Renal cortical epithelial cell (primary cell): ENCODE measurements around the gene NUP160. TPM values are rescaled to one million over a fixed set of nuclear protein-coding genes. Genes with fewer than 3 reads are reported as not detected.
"Not testable (repeated sequence)": the region's sequence is repeated elsewhere in the genome, so short reads cannot be mapped to it uniquely, and the experiment has no call there.

Experiments
- DNase-seq: peaks from one replicate; pipeline ENCODE4 v3.0.0-alpha.2; 2011; ENCODE audit warnings: low read depth
- total RNA-seq: library from RNA; depleted of rRNA; stranded (reverse); fragments of >200 nt; gene quantifications from 2 replicates; pipeline ENCODE4 v1.2.3, GENCODE V29; 2014

Gene NUP160
- total RNA-seq, 1 donor from 2014 or later, result 40.7 TPM

GRCh38 chr11:47863898-47864430, 15.8 kb upstream of the NUP160 start:
- no peak for DNase-seq

GRCh38 chr11:47863189-47863897, 15.2 kb upstream of the NUP160 start:
- no peak for DNase-seq

- DNase-seq, result no peak
These were observed 13.6 kb upstream of the NUP160 start for GRCh38 chr11:47861728-47862127.

- no peak for DNase-seq
These were observed 12.4 kb upstream of the NUP160 start for GRCh38 chr11:47860536-47860935.

DNA sequence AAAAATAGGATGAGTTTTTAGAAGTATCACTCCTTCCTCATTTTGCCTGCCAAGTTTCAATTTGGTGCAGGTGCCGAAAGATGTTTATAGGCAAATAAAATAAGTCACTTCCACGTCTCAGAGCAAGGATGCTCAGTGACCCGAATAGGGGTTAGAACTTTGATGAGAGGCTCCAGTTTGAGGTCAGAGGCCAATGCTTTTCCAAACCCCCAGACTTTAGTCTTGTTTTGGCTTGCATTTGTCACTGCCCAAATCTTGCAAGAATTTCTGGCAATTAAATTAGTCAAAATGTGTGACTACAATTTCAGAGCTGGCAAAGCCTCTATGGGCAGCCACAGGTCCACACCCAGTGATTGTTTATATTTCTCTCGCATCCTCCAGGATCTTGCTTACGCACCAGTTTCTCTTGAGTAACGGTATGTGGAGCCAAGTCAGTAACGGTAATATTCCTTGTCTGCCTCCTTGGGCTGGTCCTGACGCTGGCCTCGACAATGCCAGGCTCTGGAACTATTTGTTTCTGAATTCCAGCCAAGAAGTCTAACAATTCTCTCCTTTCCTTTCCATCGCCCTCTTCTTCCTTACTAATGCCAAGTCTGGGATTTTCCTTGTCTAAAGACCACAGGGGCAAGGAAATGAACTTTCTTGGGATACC, 9.9 kb upstream of the NUP160 start:
- DNase-seq, result peak; percentile 69

DNA sequence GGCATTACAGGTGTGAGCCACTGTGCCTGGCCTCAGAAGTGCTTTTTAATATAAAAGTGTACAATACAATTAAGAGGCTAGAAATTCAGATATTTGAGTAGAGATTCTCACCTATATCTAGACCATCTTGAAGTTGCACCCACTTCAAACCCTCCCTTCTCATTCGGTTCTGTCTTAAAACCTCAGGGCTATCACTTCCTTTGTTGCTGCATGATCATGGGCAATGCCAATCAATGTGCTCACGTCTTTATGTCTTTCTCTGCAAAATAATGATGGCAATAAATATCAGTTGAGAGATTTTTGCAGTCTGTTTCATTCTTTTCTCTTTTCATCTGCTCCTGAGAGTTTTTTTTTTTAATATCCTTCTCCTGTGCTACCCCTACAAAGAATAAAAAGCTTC, 9.3 kb upstream of the NUP160 start:
- no peak for DNase-seq

- DNase-seq, result no peak
These were observed 8.0 kb upstream of the NUP160 start for GRCh38 chr11:47856186-47856585.

GRCh38 chr11:47854667-47855066, 6.5 kb upstream of the NUP160 start:
- no peak for DNase-seq

DNA sequence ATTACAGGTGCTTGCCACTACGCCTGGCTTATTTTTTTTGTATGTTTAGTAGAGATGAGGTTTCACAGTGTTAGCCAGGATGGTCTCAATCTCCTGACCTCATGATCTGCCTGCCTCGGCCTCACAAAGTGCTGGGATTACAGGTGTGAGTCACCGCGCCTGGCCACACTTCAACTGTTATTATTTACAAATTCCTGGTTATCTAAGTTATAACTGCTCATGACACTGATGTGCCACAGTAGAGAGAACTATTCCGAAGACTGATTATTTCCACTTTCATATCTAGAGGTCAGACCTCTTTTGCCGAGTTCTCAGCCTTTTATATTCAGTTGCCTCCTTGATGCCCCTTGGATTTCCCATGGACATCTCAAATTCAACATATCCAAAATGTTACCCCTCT, 3.9 kb upstream of the NUP160 start:
- DNase-seq, result no peak

- DNase-seq, result no peak
These were observed 2.2 kb upstream of the NUP160 start for GRCh38 chr11:47850337-47850736.

DNA sequence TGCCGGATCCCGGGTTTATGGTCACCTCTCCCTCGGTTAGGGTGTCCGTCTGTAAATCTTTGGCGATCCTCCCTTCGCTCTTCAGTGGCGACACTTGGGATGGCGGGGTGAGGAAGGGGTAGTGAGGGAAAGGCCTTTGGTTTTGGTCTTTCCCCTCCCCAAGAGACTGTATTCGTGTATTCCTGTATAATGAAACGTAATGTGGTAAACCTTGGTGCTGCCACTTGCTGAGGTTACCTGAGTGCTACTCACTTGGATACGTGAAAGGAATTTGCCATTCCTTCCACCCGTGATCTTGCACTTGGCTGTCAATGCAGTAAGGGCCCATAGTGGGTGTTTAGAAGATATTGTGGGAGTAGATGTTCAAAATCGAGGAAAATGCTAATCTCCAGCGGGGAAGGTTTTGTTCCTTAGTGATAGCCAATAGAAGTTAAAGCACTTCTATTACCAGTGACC, 578 bp upstream of the NUP160 start:
- DNase-seq, result no peak

DNA sequence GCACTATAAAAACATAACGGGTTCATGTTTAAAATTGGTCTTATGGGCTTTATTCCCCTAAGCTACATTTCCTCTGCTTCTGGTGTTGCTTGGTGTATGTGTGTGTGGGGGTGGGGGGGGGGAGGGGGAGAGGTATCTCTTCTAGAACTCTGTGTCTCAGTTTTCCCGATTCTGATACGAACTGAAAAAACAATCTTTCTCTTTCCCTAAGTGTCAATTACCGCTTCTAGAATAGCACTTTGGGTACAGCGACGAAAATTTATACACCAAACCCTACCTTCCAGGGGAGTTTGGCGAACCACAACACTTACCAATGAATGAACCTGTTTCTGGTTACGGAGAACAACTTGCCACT, 636 bp downstream of the NUP160 start:
- DNase-seq, result no peak

GRCh38 chr11:47846998-47847397, 1.2 kb downstream of the NUP160 start:
- DNase-seq, result no peak

DNA sequence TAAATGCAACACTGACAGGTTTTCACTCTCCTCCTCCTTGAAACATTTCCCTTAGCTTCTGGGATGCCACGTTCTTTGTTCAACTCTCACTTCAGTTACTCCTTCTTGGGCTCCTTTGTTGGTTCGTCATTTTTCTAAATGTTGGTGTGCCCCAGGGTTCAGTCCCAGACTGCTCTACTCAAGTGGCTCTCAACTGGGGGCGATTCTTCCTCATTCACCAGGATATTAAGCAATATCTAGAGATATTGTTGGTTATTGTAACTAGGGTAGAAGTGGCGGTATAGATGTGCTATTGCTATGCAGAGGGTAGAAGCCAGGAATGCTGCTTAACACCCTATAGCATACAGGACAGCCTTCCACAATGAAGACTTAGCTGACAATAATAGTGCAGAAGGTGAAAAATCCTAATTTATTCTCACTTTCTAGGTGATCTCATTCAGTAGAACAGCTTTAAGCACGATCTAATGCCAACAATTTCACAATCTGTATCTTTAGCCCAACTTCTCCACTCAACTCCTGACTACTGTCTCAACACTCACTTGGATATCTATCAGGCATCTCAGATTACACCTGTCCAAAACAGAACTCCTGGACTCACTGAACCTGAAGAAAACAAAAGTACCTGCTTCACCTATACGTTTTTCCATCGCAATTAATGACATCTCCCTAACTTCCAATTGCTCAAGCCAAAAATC, 4.6 kb downstream of the NUP160 start:
- DNase-seq, result no peak

GRCh38 chr11:47842749-47843148, 5.4 kb downstream of the NUP160 start:
- no peak for DNase-seq

DNA sequence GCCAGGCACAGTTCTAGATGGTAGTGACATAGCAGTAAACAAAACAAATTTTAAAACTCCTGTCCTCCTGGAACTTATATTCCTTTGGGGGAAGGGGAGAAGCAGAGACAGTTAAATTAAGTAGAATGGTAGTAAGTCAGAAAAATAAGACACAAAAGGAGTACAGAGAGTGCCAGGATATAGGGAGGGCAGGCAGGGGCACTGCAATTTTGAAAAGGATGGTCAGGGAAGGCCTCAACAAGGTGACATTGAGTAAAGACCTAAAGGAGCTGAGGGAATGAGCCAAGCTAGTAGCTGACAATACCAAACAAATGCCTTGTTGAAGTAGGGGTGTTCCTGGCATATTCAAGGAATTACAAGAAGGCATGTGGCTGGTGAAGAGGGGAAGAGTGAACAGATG, 10.2 kb downstream of the NUP160 start:
- no peak for DNase-seq

GRCh38 chr11:47837292-47837691, 10.9 kb downstream of the NUP160 start:
- no peak for DNase-seq

GRCh38 chr11:47830013-47830412, 18.1 kb downstream of the NUP160 start:
- not testable (repeated sequence) for DNase-seq

GRCh38 chr11:47828284-47828683, 19.9 kb downstream of the NUP160 start:
- no peak for DNase-seq

DNA sequence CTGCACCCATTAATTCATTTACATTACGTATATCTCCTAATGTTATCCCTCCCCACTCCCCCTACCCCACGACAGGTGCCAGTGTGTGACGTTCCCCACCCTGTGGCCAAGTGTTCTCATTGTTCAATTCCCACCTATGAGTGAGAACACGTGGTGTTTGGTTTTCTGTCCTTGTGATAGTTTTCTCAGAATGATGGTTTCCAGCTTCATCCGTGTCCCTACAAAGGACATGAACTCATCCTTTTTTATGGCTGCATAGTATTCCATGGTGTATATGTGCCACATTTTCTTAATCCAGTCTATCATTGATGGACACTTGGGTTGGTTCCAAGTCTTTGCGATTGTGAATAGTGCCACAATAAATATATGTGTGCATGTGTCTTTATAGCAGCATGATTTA, 25.5 kb downstream of the NUP160 start:
- DNase-seq, result not testable (repeated sequence)

DNA sequence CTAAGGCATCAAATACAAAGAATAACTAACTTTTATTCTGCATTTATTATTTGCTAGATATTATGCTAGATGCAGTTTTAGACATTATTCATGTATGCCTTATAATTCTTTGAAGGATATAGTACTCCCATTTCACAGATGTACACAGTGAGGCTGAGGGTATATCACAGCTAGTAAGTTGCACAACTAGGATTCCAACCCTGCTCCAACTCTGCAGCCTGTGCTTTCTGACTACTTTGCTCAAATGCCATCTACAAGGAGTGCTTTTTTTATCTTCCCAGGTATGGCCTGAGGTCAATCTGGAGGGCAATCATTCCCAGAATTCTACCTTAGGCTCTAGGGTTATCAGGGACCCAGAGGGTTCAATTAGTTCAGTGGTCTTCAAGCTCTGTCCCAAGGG, 28.4 kb downstream of the NUP160 start:
- DNase-seq, result no peak

DNA sequence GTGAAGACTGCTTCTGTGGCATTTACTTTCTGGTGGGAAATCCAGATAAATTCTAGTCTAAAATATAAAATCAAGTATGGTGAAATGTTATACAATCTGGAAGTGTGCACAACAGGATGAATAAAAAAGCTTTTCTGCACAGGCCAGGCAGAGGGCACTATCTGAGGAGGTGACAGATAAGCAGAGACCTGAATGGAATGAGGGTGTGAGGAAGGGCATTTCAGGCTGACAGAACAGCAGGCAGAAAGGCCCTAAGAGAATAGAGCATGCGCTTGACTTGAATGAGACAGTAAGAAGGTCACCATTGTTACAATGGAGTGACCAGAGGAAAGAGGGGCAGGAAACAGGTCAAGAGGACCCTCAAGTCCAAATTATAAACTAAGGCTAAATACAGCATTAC, 47.4 kb downstream of the NUP160 start:
- DNase-seq, result no peak

GRCh38 chr11:47797633-47798032, 50.5 kb downstream of the NUP160 start:
- DNase-seq, result peak; percentile 32
